ENCODE measurements around the gene ZNF662.
"Not testable (repeated sequence)": the region's sequence is repeated elsewhere in the genome, so short reads cannot be mapped to it uniquely, and the experiment has no call there.

Gene ZNF662

GRCh38 chr3:42906070-42906847 lies at the start of gene ZNF662:
TSS of gene ZNF662 (plus strand) at chr3:42906142. CDS start at chr3:42908115, 1,973 bp downstream.
- in situ Hi-C loops (cut with MboI; ENCODE audit: low sequenced_read_pairs): no loop called here

DNA sequence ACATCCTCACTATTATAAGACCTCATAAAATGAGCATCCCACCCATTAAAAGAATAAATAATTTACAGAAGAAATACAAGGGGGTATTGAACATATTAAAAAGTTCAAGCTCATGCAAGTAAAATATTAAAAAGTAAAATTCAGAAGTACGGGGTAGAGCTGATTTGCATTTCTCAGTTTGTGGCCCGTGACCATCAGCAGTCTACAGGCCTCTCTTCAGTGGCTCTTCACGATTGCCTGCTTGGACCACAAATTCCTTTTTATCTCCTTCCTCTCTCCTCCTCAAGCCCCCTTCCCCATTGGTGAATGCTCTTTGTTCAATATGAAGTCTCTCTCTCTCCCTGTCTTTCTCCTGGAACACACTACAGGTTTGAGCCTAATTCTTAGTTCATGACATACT lies 49.4 kb upstream of the ZNF662 start:
- in situ Hi-C loops (cut with MboI; ENCODE audit: low sequenced_read_pairs): no loop called here

DNA sequence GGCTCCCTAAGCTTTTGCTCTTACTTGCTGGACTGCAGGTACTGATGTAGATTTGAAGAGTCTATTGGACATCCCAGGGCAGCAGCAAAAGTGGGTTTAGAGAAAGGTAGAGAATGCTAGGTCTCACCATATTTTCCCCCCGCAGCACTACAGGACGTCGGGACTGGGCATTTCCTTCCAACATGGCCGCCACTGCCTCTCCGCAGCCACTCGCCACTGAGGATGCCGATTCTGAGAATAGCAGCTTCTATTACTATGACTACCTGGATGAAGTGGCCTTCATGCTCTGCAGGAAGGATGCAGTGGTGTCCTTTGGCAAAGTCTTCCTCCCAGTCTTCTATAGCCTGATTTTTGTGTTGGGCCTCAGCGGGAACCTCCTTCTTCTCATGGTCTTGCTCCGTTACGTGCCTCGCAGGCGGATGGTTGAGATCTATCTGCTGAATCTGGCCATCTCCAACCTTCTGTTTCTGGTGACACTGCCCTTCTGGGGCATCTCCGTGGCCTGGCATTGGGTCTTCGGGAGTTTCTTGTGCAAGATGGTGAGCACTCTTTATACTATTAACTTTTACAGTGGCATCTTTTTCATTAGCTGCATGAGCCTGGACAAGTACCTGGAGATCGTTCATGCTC lies 41.5 kb upstream of the ZNF662 start:
- in situ Hi-C loops (cut with MboI; ENCODE audit: low sequenced_read_pairs): no loop called here

DNA sequence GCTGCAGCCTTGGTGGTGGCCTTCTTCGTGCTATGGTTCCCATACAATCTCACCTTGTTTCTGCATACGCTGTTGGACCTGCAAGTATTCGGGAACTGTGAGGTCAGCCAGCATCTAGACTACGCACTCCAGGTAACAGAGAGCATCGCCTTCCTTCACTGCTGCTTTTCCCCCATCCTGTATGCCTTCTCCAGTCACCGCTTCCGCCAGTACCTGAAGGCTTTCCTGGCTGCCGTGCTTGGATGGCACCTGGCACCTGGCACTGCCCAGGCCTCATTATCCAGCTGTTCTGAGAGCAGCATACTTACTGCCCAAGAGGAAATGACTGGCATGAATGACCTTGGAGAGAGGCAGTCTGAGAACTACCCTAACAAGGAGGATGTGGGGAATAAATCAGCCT lies 40.7 kb upstream of the ZNF662 start:
- in situ Hi-C loops (cut with MboI; ENCODE audit: low sequenced_read_pairs): no loop called here

DNA sequence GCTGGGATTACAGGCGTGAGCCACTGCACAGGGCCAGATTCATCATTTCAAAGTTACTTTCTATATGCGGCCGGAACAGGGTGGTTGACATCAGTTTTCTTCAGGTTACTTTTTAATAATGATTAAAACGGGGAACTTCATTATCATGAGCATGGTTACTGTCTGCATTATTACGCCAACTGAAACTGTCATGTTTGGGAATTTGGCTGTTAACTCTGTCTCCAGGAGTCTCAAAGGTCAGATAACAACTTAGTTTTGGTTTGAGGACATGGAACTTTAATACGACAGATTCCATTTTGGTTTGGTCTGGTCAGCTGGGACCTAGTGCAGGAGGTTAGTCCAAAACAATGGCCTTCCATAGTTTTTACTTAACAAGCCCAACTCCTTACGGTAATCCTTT lies 38.8 kb upstream of the ZNF662 start:
- in situ Hi-C loops (cut with MboI; ENCODE audit: low sequenced_read_pairs): no loop called here

DNA sequence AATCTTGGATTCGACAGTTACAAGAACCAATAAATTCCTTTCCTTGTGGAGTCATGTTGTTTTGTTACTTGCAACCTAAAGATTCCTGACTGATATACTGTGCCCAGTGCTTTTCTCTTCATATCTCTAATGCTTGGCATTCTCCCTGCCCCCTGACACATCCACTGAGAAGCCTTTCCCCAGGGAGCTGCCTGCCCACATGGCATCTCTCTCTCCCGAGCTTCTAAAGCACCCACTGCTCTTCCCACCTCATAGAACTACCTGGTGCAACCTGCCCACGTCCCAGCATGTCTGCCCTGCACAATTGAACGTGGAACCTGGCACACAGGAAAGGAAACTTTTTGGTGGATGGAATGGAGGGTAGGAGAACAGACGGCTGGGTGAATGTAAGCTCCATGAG lies 37.1 kb upstream of the ZNF662 start:
- in situ Hi-C loops (cut with MboI; ENCODE audit: low sequenced_read_pairs): no loop called here

DNA sequence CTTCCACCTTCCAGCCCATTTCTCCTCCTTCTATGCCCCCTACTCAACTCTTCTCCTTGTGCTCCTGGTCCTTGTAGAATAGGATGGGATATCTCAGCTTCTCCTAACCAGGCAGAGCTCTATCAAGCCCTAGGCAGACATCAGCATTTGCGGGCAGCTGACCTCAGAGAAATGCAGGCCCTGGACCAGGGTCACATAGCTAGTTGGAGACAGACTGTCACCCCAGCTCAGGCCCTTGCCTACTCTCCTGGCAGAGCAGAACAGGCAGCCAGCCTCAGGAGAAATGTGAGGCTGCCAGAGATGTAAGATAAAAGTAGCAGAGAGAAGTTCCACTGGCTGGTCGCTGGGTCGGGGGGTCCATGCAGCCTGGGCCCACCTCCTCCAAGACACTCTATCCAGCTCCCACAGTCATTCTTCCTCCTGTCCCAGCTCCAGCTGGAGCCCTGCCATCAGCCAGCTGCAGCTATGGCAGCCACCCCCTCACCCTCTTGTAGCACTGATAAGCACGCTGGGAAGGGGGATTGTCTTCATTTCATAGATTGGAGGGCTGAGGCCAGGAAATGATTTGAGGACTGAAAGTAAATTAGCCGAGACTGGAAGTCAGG lies 34.2 kb upstream of the ZNF662 start:
- in situ Hi-C loops (cut with MboI; ENCODE audit: low sequenced_read_pairs): no loop called here

DNA sequence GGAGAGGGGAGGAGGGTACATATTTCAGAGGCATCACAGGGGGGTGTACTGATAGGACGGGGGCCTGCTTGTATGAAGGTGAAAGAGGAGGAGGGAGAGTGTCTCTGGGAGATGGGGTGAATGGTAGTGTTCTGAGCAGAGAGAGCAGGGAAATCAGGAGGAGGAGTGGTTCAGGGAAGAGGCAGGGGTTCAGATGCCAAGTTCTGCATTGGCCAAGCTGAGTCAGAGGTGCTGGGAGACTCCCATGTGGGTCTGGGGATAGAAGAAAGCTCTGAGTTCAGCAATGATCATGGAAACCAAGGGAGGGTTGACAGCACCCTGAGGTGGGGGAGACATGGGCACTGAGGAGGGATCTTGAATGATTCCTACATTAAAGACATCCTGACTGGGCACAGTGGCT lies 33.2 kb upstream of the ZNF662 start:
- in situ Hi-C loops (cut with MboI; ENCODE audit: low sequenced_read_pairs): no loop called here

DNA sequence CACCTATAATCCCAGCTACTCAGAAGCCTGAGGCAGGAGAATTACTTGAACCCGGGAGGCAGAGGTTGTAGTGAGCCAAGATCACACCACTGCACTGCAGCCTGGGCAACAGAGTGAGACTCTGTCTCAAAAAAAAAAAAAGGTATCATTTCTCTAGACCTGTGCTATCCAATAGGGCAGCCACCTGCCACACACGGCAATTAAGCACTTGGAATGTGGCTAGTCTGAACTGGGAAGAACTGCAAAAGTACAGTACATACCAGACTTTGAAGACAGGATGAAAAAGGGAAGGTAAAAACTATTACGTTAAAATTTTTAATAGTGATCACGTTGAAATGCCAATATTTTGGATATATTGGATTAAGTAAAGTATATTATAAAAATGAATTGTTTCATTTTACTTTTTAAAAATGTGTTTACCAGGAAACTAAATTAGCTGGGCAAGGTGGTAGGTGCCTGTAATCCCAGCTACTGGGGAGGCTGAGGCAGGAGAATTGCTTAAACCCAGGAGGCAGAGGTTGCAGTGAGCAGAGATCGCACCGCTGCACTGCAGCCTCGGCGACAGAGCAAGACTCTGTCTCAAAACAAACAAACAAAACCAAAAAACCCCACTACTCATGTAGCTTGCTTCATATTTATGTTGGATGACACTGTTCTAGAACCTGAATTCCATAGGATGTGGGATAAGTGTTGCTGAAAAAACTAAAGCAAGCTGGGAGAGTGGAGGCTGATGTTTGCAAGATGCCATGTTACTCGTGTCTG lies 32.5 kb upstream of the ZNF662 start:
- in situ Hi-C loops (cut with MboI; ENCODE audit: low sequenced_read_pairs): no loop called here

DNA sequence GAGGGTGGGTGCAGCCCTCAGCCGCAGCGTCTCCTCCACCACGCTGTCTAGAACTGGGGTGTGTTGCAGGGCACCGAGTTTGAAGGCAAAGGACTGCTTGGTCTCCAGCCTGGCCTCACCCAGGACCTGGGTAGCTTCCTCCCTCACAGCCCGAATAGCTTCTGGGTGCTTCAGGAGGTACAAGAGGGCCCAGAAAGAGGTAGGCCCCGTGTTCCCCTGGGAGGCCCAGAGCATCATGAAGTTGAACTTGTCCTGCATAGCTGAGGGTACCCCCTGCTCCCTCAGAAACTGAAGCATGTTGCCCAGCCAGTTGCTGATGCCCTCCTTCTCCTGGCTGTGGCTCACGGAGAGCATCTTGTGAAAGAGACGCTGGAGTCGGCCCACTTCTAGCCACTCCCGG lies 31.2 kb upstream of the ZNF662 start:
- in situ Hi-C loops (cut with MboI; ENCODE audit: low sequenced_read_pairs): no loop called here

- in situ Hi-C loops (cut with MboI; ENCODE audit: low sequenced_read_pairs): no loop called here
Measured at GRCh38 chr3:42875325-42876151, 30.4 kb upstream of the ZNF662 start, which contains the start of gene CYP8B1. TSS of gene CYP8B1 (minus strand) at chr3:42875879. CDS start at chr3:42875816, 63 bp downstream.

- in situ Hi-C loops (cut with MboI; ENCODE audit: low sequenced_read_pairs): no loop called here
Measured at GRCh38 chr3:42876401-42876800, 29.5 kb upstream of the ZNF662 start.

DNA sequence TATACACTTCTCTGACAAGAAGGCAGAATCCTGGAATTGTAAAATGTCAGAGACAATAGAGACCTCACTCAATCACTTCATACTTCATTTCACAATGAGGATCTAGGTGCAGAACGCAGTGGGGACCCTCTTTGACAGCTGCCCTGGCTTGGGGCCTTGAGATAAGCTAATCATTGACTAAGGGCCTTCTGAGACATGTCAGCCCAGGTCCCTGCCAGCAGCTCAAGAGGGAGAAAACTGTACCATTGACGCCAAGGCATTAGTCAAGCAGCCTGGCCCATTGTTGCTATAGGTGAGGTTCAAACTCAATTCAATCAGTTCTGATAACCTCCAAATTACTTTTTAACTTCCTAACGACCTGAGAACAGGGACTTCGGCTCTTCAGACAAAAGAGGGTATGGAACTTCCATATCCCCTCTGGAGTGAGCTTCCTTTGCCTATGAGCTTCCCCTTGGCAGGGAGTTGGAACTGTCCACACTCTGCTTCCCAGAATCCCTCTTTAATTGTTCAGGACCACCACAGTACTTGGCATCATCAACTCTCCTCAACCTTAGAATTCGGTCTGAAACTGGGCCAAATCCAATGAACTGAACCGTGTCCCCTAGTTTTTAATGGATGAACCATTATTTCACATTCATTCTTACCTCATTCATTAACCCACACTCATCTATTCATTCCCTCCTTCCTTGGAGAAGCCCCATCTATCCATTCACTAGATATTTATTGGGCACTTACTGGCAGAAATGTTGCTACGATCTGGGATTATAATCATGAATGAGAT lies 28.8 kb upstream of the ZNF662 start:
- in situ Hi-C loops (cut with MboI; ENCODE audit: low sequenced_read_pairs): no loop called here

DNA sequence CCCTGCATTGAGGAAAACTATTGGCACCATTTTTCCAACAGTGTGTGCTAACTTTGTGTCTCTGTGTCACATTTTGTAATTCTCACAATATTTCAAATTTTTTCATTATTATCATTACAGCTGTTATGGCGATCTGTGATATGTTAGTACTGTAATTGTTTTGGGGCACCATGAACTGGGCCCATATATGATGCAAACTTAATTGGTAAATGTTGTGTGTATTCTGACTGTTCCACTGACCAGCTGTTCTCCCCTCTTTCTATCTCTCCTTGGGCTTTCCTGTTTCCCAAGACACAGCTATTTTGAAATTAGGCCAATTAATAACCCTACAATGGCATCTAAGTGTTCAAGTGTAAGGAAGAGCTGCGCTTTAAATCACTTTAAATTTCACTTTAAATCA lies 28.1 kb upstream of the ZNF662 start:
- in situ Hi-C loops (cut with MboI; ENCODE audit: low sequenced_read_pairs): no loop called here

DNA sequence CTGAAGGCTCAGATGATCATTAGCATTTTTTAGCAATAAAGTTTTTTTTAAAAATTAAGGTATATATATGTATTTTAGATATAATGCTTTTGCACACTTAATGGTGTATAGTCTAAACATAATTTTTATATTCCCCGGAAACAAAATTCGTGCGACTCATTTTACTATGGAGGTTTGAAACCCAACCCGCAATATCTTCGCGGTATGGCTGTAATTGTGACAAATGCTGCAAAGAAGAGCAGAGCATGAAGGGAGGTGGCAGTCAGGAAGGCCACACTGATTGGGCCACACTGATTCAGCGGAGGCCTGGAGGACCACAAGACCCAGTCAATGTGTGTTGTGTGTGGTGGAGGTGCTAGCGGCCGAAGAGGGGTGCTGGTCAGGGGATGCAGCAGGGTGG lies 25.8 kb upstream of the ZNF662 start:
- in situ Hi-C loops (cut with MboI; ENCODE audit: low sequenced_read_pairs): no loop called here

DNA sequence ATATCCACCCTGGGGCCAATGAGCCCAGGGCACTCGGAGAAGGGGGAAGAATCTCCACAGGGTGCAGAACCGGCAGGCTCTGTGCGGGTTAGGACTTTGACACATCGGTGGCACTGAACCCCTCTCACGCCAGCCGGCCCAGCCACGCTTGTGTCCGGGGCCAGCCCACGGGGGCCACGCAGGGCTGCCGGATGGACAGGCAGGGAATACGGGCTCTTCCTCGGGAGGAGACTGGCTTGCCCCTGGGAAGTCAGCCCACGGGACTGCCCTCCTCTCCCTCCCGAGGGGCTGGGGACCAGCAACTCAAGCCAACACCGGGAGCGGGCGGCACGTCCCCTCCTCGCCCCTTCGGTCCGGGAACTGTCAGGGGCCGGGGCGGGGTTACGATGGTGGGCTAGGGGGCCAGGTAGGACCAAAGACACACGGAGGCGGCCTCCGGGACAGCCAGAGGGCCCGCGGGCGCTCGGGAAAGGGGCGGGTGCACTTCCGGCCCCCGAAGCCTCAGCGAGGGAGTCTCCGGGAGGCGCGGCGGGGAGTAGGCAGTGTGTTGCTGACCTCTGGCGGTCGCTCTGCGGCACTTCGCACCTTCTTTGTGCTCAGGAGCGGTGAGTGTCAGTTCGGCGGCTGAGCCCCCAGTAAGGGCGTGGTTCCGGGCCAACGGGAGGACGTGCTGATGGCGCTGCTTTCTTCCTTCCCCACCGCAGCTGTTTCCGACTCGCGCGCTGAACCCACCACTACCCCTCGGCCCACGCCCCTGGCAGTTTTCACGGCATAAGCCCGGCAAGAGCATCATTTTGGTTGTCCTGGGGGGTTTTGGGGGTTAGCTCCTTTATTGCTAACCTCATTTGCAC lies 25.1 kb upstream of the ZNF662 start:
- in situ Hi-C loops (cut with MboI; ENCODE audit: low sequenced_read_pairs): no loop called here

DNA sequence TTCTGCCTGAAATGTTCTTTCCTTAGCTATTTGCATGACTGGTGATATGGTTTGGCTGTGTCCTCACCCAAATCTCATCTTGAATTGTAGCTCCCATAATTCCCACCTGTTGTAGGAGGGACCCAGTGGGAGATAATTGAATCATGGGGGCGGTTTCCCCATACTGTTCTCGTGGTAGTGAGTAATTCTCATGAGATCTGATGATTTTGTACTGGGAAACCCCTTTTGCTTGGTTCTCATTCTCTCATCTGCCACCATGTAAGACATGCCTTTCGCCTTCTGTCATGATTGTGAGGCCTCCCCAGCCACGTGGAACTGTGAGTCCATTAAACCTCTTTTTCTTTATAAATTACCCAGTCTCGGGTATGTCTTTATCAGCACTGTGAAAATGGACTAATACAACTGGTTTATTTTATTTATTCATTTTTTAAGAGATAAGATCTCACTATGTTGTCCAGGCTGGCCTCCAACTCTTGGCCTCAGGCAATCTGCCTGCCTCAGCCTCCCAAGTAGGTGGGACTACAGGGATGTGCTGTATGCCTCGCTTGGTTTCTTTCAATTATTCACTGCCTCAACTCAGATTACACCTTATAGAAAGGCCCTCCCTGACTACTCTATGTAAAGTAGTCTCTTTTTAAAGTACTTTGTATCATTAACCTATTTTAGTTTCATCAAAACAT lies 22.6 kb upstream of the ZNF662 start:
- in situ Hi-C loops (cut with MboI; ENCODE audit: low sequenced_read_pairs): not testable (repeated sequence)

GRCh38 chr3:42884324-42884723 lies 21.6 kb upstream of the ZNF662 start:
- in situ Hi-C loops (cut with MboI; ENCODE audit: low sequenced_read_pairs): no loop called here
